H9 (cell line): Measurements from ENCODE around the gene TYW1. TPM values are rescaled to one million over a fixed set of nuclear protein-coding genes. Genes with fewer than 3 reads are reported as not detected.
"Not testable (repeated sequence)": the region's sequence is repeated elsewhere in the genome, so short reads cannot be mapped to it uniquely, and the experiment has no call there.

ENCODE experiments used
- DNase-seq: peaks from one replicate; pipeline ENCODE4 v3.0.0-alpha.2; 2017
- H2AFZ ChIP-seq: one replicate; pipeline ENCODE4 v1.6.1; 2013; ENCODE audit warnings: mild to moderate bottlenecking, low read length, control low read depth, moderate library complexity
- H2AK5ac ChIP-seq: 2 replicates; pipeline ENCODE4 v1.6.1; 2013; ENCODE audit warnings: low read length, control low read depth, mixed read lengths; ENCODE audit not compliant: insufficient read length
- H2BK120ac ChIP-seq: one replicate; pipeline ENCODE4 v1.6.1; 2013; ENCODE audit warnings: low read depth, mild to moderate bottlenecking, low read length, control low read depth, inconsistent platforms; ENCODE audit not compliant: poor library complexity, severe bottlenecking
- H2BK12ac ChIP-seq: 2 replicates; pipeline ENCODE4 v1.6.1; 2013; ENCODE audit warnings: low read length, control low read depth, mixed read lengths, low read depth; ENCODE audit not compliant: insufficient read length
- H2BK15ac ChIP-seq: 2 replicates; pipeline ENCODE4 v1.6.1; 2013; ENCODE audit warnings: low read depth, low read length, control low read depth
- H2BK20ac ChIP-seq: one replicate; pipeline ENCODE4 v1.6.1; 2013; ENCODE audit warnings: low read depth, mild to moderate bottlenecking, low read length, control low read depth, inconsistent platforms; ENCODE audit not compliant: poor library complexity, severe bottlenecking
- H2BK5ac ChIP-seq: 2 replicates; pipeline ENCODE4 v1.6.1; 2013; ENCODE audit warnings: low read length, control low read depth, mixed read lengths; ENCODE audit not compliant: insufficient read length
- H3K14ac ChIP-seq: 2 replicates; pipeline ENCODE4 v1.6.1; 2013; ENCODE audit warnings: low read length, control low read depth; ENCODE audit not compliant: insufficient read depth
- H3K18ac ChIP-seq: 2 replicates; pipeline ENCODE4 v1.6.1; 2013; ENCODE audit warnings: low read depth, mild to moderate bottlenecking, mixed read lengths, low read length, control low read depth; ENCODE audit not compliant: insufficient read length
- H3K23ac ChIP-seq: 2 replicates; pipeline ENCODE4 v1.6.1; 2013; ENCODE audit warnings: low read length, control low read depth, mixed read lengths, low read depth; ENCODE audit not compliant: insufficient read length
- H3K23me2 ChIP-seq: 2 replicates; pipeline ENCODE4 v1.6.1; 2013; ENCODE audit warnings: low read depth, mild to moderate bottlenecking, mixed read lengths, low read length, control low read depth; ENCODE audit not compliant: insufficient read length, poor library complexity, severe bottlenecking
- H3K27ac ChIP-seq: 2 replicates; pipeline ENCODE4 v1.5.1; 2013; ENCODE audit warnings: low read length, control low read depth, mixed read lengths, low read depth; ENCODE audit not compliant: insufficient read length
- H3K27me3 ChIP-seq: 2 replicates; pipeline ENCODE4 v1.6.1; 2013; ENCODE audit warnings: low read length, control low read depth, inconsistent platforms; ENCODE audit not compliant: insufficient read depth
- H3K4ac ChIP-seq: 2 replicates; pipeline ENCODE4 v1.6.1; 2013; ENCODE audit warnings: low read depth, mild to moderate bottlenecking, control low read depth, inconsistent platforms, low read length, moderate library complexity
- H3K4me1 ChIP-seq: 2 replicates; pipeline ENCODE4 v1.6.1; 2013; ENCODE audit warnings: low read length, control low read depth, inconsistent platforms; ENCODE audit not compliant: insufficient read depth
- H3K4me2 ChIP-seq: 2 replicates; pipeline ENCODE4 v1.6.1; 2013; ENCODE audit warnings: low read length, control low read depth, mixed read lengths; ENCODE audit not compliant: insufficient read length, insufficient read depth
- H3K56ac ChIP-seq: 2 replicates; pipeline ENCODE4 v1.6.1; 2013; ENCODE audit warnings: low read depth, mild to moderate bottlenecking, mixed read lengths, low read length, control low read depth; ENCODE audit not compliant: insufficient read length
- H3K79me1 ChIP-seq: 2 replicates; pipeline ENCODE4 v1.6.1; 2013; ENCODE audit warnings: low read depth, mild to moderate bottlenecking, moderate library complexity, low read length, control low read depth, inconsistent platforms; ENCODE audit not compliant: insufficient read depth, poor library complexity, severe bottlenecking
- H3K79me2 ChIP-seq: 2 replicates; pipeline ENCODE4 v1.6.1; 2013; ENCODE audit warnings: low read length, control low read depth, inconsistent platforms; ENCODE audit not compliant: insufficient read depth
- H3K9ac ChIP-seq: 2 replicates; pipeline ENCODE4 v1.6.1; 2013; ENCODE audit warnings: low read length, control low read depth, mixed read lengths; ENCODE audit not compliant: insufficient read length; ENCODE audit errors: extremely low read depth
- H3K9me3 ChIP-seq: one replicate; pipeline ENCODE4 v1.6.1; 2013; ENCODE audit warnings: low read depth, low read length, inconsistent platforms; ENCODE audit not compliant: control insufficient read depth
- H3T11ph ChIP-seq: one replicate; pipeline ENCODE4 v1.6.1; 2013; ENCODE audit warnings: mild to moderate bottlenecking, low read length, control low read depth, inconsistent platforms
- H4K20me1 ChIP-seq: one replicate; pipeline ENCODE4 v1.6.1; 2013; ENCODE audit not compliant: control insufficient read depth, insufficient read length, insufficient read depth
- H4K5ac ChIP-seq: 2 replicates; pipeline ENCODE4 v1.6.1; 2013; ENCODE audit warnings: low read depth, mild to moderate bottlenecking, mixed read lengths, low read length, control low read depth; ENCODE audit not compliant: insufficient read length
- H4K8ac ChIP-seq: replicated peaks from 2 replicates; pipeline ENCODE4 v1.6.1; 2013; ENCODE audit warnings: low read length, control low read depth, mixed read lengths, low read depth; ENCODE audit not compliant: insufficient read length
- H4K91ac ChIP-seq: 2 replicates; pipeline ENCODE4 v1.6.1; 2013; ENCODE audit warnings: low read depth, mild to moderate bottlenecking, moderate library complexity, mixed read lengths, low read length, control low read depth; ENCODE audit not compliant: insufficient read length
- H3K27ac Mint-ChIP-seq, 3 experiments: 2 replicates in 2 of 3; 3 replicates in 1 of 3; pipeline ENCODE4 v1.8.0; 2020 to 2021; ENCODE audit warnings: mixed read lengths in 3 of 3, mild to moderate bottlenecking in 1 of 3, moderate library complexity in 1 of 3
- H3K27me3 Mint-ChIP-seq: 2 replicates; pipeline ENCODE4 v1.8.0; 2021; ENCODE audit warnings: low read depth, mild to moderate bottlenecking, moderate library complexity, mixed read lengths
- H3K36me3 Mint-ChIP-seq, 3 experiments: 2 replicates in 2 of 3; 3 replicates in 1 of 3; pipeline ENCODE4 v1.8.0; 2020 to 2021; ENCODE audit warnings: low read depth in 3 of 3, mixed read lengths in 3 of 3; ENCODE audit not compliant: insufficient read depth in 1 of 3
- H3K4me1 Mint-ChIP-seq, 2 experiments: 2 replicates each; pipeline ENCODE4 v1.8.0; 2020; ENCODE audit warnings: mixed read lengths in 2 of 2
- H3K4me3 Mint-ChIP-seq, 2 experiments: 2 replicates in 1 of 2; 3 replicates in 1 of 2; pipeline ENCODE4 v1.8.0; 2020 to 2021; ENCODE audit warnings: mild to moderate bottlenecking in 2 of 2, mixed read lengths in 2 of 2, moderate library complexity in 1 of 2
- H3K9me3 Mint-ChIP-seq, 2 experiments: 2 replicates in 1 of 2; 3 replicates in 1 of 2; pipeline ENCODE4 v1.8.0; 2020; ENCODE audit warnings: mild to moderate bottlenecking in 2 of 2, mixed read lengths in 2 of 2, moderate library complexity in 1 of 2
- WGBS: extraction: QIAGEN DNeasy Blood & Tissue Kit; methylation state at CpG from one replicate; pipeline ENCODE4 v1.1.7; 2013; ENCODE audit warnings: missing lambda C conversion rate, low lambda C conversion rate, mixed read lengths; ENCODE audit not compliant: insufficient read length; ENCODE audit errors: extremely low coverage; 5-methylcytosine and 5-hydroxymethylcytosine counted together
- total RNA-seq: library from RNA; stranded (reverse); gene quantifications from 2 replicates; pipeline ENCODE4 v1.2.1, GENCODE V29; 2021

TYW1 gene
- total RNA-seq, 1 experiment from 2014 or later = 22.3 TPM

GRCh38 chr7:67149131-67149530, 152.5 kb downstream of the TYW1 start:
- H3K79me2 ChIP-seq, H4K5ac ChIP-seq, H3K4me1 Mint-ChIP-seq, H3K4me2 ChIP-seq, H3K4me3 Mint-ChIP-seq, H3K79me1 ChIP-seq, H3K14ac ChIP-seq, H3K9ac ChIP-seq, H3K56ac ChIP-seq, H3K27me3 Mint-ChIP-seq, H2AK5ac ChIP-seq, H3K4ac ChIP-seq, H3K18ac ChIP-seq, H4K8ac ChIP-seq, H2AFZ ChIP-seq, H3K27ac Mint-ChIP-seq, H3K9me3 ChIP-seq, H2BK5ac ChIP-seq, H4K20me1 ChIP-seq, H4K91ac ChIP-seq, H2BK20ac ChIP-seq, DNase-seq, H2BK120ac ChIP-seq, H3K23ac ChIP-seq, H3K9me3 Mint-ChIP-seq, H3K36me3 Mint-ChIP-seq, H2BK15ac ChIP-seq, H3K4me1 ChIP-seq, H3T11ph ChIP-seq, H3K27me3 ChIP-seq, H2BK12ac ChIP-seq, H3K27ac ChIP-seq, H3K23me2 ChIP-seq: not testable (repeated sequence)

- not testable (repeated sequence) for H3K27ac ChIP-seq, H3K4me2 ChIP-seq, H4K91ac ChIP-seq, H3K79me1 ChIP-seq, H3K4me3 Mint-ChIP-seq, H2AK5ac ChIP-seq, H3K14ac ChIP-seq, H4K5ac ChIP-seq, H3T11ph ChIP-seq, DNase-seq, H3K27ac Mint-ChIP-seq, H2AFZ ChIP-seq, H4K8ac ChIP-seq, H3K18ac ChIP-seq, H2BK15ac ChIP-seq, H4K20me1 ChIP-seq, H3K27me3 Mint-ChIP-seq, H3K79me2 ChIP-seq, H3K23me2 ChIP-seq, H2BK5ac ChIP-seq, H3K56ac ChIP-seq, H3K4me1 ChIP-seq, H2BK12ac ChIP-seq, H2BK20ac ChIP-seq, H3K9ac ChIP-seq, H3K23ac ChIP-seq, H3K4me1 Mint-ChIP-seq, H3K9me3 Mint-ChIP-seq, H3K4ac ChIP-seq, H3K9me3 ChIP-seq, H3K27me3 ChIP-seq, H2BK120ac ChIP-seq
- peaks cover 9 to 13% (median 11%) of the 10 kb centered on the region in 3 experiments; a peak in 6 of 7 replicates for H3K36me3 Mint-ChIP-seq
Observed at GRCh38 chr7:67154374-67154773, 157.7 kb downstream of the TYW1 start.

DNA sequence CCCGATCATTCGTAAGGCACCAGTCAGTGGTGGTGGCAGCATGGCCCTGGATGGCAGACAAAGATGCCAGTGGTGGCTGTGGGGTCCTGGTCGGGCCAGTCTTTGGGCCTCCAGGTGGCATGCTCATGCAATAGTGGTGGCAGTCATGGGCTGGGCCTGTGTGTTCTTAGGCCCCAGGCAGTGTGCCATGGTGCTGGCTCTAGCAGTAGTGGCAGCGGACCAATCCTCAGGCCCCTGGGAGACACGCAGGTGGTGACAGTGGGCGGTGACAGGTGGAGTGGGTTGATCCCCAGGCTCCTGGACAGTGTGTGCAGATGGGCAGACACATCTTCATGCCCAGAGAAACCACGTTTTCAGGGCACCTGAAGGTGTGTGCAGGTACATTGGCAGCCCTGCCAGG, 159.4 kb downstream of the TYW1 start:
- H3K23ac ChIP-seq, H3K18ac ChIP-seq, H3K79me1 ChIP-seq, H4K91ac ChIP-seq, H3K56ac ChIP-seq, H3K4me1 Mint-ChIP-seq, H3K4ac ChIP-seq, H3K23me2 ChIP-seq, H3K79me2 ChIP-seq, H4K8ac ChIP-seq, H2BK20ac ChIP-seq, H3K27ac ChIP-seq, H4K5ac ChIP-seq, DNase-seq, H3K27ac Mint-ChIP-seq, H2BK12ac ChIP-seq, H2BK5ac ChIP-seq, H3K4me3 Mint-ChIP-seq, H3K14ac ChIP-seq, H2AFZ ChIP-seq, H2BK120ac ChIP-seq, H3K4me1 ChIP-seq, H3K27me3 Mint-ChIP-seq, H2AK5ac ChIP-seq, H3K27me3 ChIP-seq, H3K9me3 Mint-ChIP-seq, H4K20me1 ChIP-seq, H2BK15ac ChIP-seq, H3K9me3 ChIP-seq, H3K4me2 ChIP-seq, H3T11ph ChIP-seq, H3K9ac ChIP-seq: not testable (repeated sequence)
- no CpG with 5 or more reads among the region's 7 CpGs for WGBS
- peaks cover 9 to 13% (median 11%) of the 10 kb centered on the region in 3 experiments; a peak in 6 of 7 replicates for H3K36me3 Mint-ChIP-seq
